ENCODE measurements around the gene CTSL.

GRCh38 chr9:87766697-87767096 is 40.8 kb downstream of the CTSL start:
- no peak for TF ChIP-seq POLR2A (IDR thresholded peaks at IDR 0.05)
- TF ChIP-seq, protein P1, sequence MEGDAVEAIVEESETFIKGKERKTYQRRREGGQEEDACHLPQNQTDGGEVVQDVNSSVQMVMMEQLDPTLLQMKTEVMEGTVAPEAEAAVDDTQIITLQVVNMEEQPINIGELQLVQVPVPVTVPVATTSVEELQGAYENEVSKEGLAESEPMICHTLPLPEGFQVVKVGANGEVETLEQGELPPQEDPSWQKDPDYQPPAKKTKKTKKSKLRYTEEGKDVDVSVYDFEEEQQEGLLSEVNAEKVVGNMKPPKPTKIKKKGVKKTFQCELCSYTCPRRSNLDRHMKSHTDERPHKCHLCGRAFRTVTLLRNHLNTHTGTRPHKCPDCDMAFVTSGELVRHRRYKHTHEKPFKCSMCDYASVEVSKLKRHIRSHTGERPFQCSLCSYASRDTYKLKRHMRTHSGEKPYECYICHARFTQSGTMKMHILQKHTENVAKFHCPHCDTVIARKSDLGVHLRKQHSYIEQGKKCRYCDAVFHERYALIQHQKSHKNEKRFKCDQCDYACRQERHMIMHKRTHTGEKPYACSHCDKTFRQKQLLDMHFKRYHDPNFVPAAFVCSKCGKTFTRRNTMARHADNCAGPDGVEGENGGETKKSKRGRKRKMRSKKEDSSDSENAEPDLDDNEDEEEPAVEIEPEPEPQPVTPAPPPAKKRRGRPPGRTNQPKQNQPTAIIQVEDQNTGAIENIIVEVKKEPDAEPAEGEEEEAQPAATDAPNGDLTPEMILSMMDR (IDR thresholded peaks at IDR 0.05): no peak
